HG03025 (cell line): ENCODE results near the gene IMMP2L.
"Not testable (repeated sequence)": the region's sequence is repeated elsewhere in the genome, so short reads cannot be mapped to it uniquely, and the experiment has no call there.

Experiments
- ATAC-seq: cut with Tn5 transposase; IDR thresholded peaks from one replicate; pipeline ENCODE4 v1.9.1; 2021; ENCODE audit warnings: mild to moderate bottlenecking, moderate library complexity; ENCODE audit not compliant: unreplicated experiment, low FRiP score

Gene IMMP2L

DNA sequence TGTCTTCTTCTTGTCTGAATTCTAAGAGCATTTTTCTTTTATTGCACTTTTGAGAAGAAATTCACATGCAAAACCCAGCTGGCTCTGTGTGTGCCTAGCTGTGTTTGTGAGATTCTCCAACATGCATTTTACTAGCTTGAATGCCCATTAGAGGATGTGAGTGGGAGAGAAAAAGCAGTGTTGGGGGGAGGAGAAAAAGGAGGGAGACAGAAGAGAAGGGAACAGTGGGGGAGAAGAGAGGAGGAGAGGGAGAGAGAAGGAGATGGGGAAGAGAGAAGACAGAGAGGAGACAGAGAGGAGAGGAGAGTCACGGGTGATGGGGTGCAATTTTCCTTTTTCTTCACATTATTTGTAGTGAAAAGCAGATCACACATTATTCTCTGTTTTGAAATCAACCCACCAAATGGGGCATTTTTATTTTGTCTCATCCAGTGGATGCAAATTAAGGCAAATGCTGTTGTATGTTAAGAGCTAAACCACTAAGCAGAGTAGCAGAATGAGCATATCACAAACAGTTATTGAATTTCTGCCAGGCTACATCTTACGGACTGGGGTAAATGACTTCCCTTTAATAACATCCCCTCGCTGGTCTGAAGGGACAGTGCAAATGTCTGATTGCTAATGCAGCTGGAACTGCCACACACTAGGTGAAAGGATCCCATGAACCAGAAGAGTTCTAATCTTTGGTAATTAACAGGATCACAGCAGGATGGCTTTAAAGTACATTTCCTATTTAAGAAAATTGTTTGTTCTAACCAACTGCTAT lies 470.5 kb downstream of the IMMP2L start:
- no peak for ATAC-seq

DNA sequence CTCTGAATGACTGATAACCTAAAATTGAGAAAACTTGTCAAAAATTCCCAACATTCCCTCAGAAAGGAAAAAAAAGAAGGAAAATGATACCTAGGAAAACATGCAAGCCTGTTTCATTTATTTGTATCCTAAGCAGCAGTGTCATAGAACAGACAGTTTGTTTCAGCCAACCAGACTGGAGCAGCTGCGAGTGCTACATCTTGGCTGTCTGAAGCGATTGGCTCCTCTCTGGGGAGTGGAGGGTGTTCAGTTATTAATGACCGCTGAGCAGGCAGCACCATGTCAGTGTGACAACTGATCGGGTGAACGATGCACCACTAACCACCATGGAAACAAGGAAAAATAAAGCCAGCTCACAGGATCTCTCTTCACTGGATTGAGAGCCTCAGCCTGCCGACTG lies 471.4 kb downstream of the IMMP2L start, which contains the start of gene LRRN3:
LRRN3 (plus strand) TSS at position 282 of the 400 bp plus-strand sequence. CDS start 31,646 bp downstream, outside the sequence.
- ATAC-seq: no peak

DNA sequence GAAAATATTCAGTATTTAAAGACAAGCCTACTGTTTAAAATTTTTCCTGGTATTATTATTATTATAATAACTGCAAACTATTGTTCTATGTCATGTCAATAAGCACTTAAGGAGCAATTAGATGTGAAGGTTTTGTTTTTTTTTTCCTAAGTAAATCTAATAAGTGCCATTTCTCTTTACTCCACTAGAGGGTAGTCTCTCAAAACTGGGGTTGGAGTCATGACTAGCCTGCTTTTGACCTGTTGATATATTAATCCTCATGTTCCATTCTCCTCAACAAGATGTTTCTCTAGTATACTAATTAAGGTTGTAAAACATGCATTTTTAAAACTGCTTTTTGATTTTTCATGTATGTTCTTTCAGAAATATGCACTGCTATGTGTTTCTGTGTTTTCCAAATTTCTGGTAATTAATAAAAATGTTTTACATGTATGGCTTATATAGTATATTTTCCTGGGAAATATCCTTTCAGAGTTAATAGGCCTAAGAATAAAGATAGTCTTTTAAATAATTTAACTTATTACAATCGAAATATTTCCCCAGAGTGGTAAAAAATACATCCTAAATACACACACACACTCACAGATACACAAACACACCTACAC lies 472.4 kb downstream of the IMMP2L start:
- ATAC-seq: peak; percentile 39

DNA sequence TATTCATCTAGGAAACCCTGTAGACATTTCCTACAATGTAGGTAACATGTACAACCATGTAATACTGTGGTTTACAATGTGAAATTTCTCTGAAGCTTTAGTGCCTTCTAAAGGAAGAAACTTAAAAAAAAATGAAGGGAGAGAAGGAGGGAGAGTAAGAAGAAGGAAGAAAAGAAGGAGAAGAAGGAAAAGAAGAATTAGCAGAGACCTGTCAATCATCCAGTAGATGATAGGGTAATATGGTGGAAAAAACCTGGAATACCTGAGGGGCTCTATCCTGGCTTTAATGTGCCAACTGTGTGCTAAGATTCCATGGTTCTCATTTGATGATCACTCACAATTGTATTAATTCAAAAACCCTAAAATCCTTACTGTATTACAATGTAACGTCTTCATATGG lies 474.0 kb downstream of the IMMP2L start:
- ATAC-seq: no peak

DNA sequence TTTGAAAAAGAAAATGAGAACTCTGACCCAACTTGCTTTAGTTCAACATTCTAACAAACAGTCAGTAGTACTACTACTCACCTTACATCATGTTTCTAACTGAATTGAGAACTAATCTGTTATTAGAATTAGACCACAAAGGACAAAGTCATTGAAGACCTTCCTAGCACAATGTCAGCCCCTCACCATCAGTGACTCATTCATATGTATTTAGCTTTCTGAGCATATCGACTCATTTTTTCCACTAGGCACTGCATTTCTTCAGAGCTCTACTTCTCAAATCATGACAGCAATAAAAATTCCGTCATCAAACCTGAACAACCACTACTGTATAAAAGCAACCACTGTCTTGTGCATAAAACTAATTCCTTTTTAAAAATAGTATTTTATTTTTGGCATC lies 475.8 kb downstream of the IMMP2L start:
- no peak for ATAC-seq

DNA sequence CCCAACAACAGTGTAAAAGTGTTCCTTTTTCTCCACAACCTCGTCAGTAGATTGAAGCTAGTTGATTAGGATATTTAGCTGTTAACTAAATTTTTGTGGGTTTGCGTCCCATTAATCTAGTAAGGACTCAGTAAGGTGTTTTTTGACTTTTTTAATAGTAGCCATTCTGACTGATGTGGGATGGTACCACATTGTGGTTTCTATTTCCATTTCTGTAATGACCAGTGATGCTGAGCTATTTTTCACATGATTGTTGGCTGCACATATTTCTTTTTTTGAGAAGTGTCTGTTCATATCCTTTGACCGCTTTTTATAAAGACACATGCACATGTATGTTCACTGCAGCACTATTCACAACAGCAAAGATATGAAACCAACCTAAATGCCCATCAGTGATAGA lies 476.9 kb downstream of the IMMP2L start:
- no peak for ATAC-seq

DNA sequence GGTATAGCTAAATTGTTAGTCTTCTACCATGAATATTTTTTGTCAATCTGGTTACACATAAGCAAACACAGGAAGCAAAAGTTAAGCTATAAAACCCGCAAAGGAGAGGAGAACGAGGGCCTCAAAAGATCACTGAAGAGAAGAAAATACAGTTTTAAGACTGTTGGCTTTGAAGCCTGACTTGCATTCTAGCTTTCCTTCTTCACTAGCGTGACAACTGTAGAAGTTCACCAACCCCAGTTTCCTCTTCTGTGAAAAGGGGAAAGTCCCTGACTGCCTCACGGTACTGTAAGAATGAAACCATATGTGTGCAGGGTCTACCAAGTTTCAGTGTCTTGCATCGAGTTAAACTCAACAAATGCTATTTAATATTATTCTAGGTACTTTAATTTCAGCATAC lies 478.9 kb downstream of the IMMP2L start:
- peak; percentile 100 for ATAC-seq

DNA sequence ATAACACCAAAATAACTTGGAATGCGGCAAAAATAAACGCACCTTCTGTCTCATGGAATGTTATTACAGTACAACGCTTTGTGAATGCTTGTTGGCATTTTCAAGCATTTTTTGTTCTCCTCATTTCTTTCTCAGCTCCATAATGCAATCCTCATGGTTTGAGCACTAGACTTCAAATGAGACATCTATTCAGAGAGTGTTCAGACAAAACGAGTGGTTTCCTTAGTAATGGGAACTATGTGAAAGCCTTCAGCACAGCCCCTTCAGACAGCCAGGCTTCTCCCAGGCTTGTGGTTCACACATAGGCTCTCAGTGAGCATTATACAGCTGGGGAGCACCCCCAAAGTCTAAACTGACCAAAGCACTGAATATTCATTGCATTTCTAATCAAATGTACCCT lies 479.9 kb downstream of the IMMP2L start:
- no peak for ATAC-seq

DNA sequence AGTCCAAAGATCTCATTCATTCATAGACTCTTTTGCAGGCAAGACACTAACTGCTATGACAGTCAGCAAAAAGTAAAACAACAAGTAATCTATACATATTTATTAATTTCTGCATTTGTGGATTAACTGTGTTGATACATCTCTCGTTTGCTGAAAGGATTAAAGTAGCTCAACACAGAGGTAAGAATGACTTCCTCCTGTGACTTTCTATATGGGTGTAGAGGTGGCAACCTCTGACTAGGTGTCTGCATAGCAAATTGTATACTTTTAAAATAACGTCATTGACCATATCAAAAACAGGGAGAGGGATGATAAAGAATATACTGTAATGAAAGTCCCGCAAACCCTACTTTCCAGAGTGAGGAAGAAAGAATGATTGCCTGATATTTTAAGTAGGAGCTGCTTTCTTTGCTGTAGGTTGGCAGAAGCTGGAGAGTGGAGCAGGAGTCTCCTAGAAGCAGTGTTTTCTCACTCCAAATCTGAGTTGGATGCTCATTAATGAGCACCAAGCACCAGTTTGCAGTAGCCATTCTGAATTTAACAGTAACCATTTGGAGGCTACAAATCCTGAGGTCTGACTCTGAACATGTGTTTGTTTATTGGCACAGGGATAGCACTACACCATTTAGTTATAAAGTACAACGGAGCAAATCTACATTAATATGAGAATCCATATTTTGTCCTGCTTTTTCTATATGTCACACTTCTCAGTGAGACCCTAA lies 480.6 kb downstream of the IMMP2L start:
- no peak for ATAC-seq

DNA sequence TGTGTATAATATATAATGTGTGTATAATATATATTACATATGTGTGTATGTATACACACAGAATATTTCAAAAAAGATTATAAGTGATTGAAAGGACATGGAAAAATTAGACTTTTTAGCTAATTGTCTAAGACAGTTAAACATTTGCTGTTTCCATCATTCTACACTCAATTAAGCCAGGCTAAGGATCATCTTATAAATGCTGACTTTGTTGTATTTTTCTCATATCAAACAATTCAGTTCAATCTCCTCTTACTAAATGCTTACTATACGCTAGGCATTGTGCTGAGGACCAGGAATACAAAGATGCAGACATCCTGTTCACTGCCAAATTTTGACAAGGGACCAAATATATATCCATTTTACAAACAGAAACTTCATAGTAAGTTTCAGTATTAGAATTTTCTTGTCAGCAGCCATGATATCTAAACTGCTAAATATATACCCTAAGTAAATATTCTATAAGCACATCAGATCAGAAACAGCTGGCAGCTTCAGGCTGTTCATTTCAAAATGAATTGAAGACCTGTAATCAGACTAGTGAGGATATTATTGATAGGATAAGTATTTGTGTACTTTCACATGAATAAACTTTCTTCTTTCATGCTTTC lies 481.7 kb downstream of the IMMP2L start:
- ATAC-seq: no peak

DNA sequence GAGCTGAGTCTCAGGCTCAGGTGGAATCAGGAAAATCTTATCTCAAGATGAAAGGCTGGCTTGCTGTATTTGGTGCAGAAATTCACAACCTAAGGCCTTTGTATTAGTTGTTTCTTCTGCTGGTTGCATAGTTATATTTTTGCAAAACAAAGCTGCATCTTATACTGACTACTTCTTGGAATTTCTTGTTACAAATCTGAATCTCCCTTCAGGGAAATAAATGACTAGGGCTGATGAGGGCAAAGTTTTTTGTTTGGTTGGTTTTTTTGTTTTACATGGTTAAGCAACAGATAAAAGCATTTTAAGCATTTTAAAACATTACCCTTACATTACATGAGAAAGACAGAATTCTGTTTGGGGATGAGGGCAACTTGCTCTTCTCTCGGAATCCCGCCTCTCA lies 485.3 kb downstream of the IMMP2L start:
- ATAC-seq: no peak

DNA sequence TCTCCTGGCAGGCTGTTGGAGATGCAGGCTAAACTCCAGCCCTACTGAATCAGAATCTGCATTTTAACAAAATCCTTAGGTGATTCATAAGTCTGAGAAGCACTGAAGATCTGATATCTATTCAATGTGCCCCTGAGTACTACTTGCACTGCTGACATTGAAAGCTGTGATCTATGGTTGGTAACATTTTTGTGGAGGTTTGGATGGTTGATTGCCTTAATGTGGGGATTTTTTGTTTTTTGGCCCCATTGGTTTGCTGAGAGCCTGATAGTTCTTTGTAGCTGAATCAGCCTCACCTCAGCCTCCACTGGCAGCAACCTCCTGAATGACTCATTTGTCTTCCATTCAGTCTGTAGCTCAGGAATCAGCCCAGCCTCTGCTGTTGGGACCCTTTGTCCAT lies 486.1 kb downstream of the IMMP2L start:
- ATAC-seq: no peak

DNA sequence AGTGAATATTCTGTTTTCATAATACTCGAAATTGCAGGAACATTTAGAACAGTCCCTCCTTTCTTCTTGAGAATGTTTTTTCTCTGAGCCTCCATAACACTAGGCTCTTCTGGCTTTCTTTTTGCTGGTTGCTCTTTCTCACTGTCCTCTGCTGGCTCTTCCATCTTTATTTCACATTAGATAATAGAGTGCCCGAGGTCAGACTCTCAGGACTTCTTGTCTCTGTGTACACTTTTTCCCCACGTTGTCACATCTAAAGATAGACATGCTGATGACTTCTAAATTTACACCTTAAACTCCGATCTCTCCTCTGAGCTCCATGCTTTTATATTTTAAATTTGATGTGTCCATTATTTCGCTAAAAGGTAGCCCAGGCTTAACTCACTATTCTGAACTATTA lies 486.8 kb downstream of the IMMP2L start:
- no peak for ATAC-seq

DNA sequence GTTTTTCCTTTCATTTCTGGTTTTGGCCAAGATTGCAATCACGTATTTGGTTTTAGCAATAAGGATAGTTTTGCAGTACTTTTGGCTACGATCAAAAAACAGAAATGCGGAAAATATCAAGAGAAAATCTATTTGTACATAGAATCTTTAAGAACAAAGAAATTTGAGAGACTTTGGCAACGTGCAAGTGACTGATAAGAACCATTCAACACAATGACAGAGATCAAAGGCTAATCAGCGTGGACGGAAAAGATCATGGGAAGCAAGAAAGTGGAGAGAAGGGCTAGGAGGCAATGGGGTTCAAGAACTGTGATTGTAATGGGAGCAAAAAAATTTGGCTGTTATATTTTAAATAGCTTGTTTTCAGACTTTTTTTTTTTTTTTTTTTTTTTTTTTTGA lies 487.5 kb downstream of the IMMP2L start:
- ATAC-seq: no peak

DNA sequence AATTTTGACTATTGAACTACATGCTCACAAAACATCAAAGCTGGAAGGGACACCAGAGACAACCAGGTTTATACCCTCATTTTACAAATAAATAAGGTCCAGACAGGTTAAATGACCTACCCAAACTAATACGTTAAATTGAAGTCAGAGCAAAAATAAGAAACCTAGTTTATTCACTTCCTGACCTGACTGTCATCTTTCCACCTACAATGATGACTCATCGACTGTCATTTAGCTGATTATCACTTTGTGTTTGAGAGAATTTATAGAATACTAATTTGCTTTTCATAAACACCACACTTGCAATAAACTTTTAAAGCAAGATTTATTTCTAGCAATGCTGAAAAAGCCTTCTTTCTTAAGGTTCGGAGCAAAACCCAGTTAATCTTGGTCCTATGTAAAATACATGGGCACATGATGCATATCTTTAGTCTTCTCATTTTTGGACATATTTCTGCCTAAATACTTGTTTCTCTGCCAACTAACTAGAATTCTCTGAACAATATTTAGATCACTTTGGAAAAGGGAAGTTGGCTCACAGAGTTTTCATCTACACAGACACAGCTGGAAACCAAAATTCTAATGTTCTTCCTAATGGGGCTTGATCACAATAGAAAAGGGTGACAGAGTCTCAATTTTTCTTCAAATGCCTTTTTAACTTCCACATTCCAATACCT lies 488.1 kb downstream of the IMMP2L start:
- no peak for ATAC-seq

DNA sequence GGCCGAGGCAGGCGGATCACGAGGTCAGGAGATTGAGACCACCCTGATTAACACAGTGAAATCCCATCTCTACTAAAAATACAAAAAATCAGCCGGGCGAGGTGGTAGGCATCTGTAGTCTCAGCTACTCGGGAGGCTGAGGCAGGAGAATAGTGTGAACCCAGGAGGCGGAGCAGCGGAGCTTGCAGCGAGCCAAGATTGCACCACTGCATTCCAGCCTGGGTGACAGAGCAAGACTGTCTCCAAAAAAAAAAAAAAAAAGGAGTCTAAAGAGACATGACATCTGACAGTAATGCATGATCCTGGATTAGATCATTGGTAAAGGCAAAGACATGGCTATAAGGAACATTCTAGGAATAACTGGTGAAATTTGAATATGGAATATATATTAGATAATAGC lies 489.6 kb downstream of the IMMP2L start:
- not testable (repeated sequence) for ATAC-seq

DNA sequence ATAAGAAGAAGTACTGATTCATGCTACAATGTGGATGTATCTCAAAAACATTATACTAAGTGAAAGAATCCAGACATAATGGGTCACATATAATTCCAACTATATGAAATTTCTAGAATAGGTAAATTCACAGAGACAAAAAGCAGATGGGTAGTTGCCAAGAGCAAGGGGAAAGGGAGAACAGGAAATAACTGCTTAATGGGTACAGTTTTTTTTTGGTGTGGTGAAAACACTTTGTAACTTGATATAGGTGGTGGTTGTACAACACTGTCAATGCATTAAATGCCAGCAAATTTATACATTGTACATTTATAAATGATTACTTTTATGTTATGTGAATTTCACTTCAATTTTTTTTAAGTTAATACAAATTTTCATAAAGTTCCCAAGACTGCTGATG lies 490.7 kb downstream of the IMMP2L start:
- ATAC-seq: no peak

DNA sequence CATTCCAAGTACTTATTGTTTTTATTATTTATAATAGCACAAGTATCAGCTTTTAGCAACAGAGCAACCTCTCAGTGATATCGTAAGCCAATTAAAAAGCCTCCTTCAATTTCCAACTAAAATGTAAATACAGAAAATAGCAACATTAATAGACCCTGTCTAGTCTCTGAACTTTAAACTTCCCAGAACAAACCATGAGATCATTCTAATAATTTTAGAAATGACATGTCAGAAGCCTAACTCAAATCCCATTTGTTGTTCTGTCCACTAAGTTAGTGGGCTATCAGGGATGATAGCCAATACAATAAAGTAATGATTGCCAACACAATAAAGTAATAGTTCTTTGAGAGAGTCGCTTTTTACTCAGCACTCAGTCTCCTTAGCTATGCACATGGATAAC lies 493.7 kb downstream of the IMMP2L start:
- no peak for ATAC-seq

DNA sequence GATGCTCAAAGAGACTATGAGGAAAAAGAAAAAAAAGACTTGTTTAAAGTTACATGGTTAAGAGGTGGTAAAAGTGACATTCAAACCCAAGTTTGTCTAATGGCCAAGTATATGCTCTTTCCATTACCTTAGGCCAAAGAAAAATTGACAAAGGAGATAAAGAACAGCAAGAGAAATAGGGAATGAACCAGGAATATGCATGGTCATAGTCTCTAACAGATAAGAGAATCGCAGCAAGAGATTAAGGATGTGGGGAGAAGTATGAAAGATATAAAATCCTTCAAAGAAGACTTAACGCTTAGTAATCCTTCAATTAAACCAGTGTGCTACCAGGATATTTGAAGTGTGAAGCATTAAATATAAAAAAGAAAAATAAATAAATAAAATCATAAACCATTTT lies 494.6 kb downstream of the IMMP2L start:
- no peak for ATAC-seq

DNA sequence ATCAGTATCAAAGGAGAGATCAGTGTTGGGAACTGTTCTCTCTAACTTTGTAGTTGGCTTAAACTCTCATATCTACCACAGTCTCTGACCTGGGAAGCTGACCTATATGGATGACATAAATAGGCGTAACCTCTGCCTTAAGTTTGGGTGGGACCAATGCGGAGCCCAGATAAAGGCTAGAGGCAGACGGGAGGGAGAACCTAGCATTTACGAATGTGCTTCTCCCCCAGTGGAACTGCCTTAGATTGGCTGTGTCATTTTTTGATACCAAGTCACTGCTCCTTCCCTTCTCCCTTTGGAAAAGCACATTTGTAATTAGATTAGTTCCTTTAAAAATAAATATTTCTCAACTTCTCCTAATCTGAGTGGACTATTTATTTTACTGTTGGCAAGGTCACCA lies 495.0 kb downstream of the IMMP2L start:
- no peak for ATAC-seq

DNA sequence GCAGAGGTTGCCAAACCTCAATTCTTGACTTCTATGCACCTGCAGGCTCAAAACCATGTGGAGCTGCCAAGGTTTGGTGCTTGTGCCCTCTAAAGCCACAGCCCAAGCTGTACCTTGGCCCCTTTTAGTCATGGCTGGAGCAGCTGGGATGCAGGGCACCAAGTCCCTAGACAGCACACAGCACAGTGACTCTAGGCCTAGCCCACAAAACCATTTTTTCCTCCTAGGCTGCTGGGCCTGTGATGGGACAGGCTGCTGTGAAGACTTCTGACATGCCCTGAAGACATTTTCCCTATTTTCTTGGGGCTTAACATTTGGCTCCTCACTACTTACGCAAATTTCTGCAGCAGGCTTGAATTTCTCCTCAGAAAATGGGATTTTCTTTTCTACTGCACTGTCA lies 499.1 kb downstream of the IMMP2L start:
- ATAC-seq: no peak
